ENCODE data around the gene PTMS. TPM values are rescaled to one million over a fixed set of nuclear protein-coding genes. Genes with fewer than 3 reads are reported as not detected.

The PTMS gene
- 29.6 and 36.7 TPM in 2 replicates for total RNA-seq (2011; cell fraction: chromatin; rRNA removed; ENCODE audit: low replicate concordance)
- 32.1 and 32.4 TPM in 2 replicates for total RNA-seq (2011; cell fraction: nucleolus; rRNA removed)
- 48.1 and 64.1 TPM in 2 replicates for total RNA-seq (2011; cell fraction: nucleoplasm; rRNA removed)
- total RNA-seq (2014; rRNA removed) (78.5 and 91.4 TPM in 2 replicates), total RNA-seq (2014; rRNA removed; fragmentation: Illumina TruSeq; extraction: Trizol) (73.6 and 84.1 TPM in 2 replicates), total RNA-seq (2015; rRNA removed; fragmentation: Illumina TruSeq; extraction: Trizol) (97.7 and 108 TPM in 2 replicates), total RNA-seq (2021) (277 and 287 TPM in 2 replicates), polyA plus RNA-seq (2011; rRNA removed) (64.1 and 92.5 TPM in 2 replicates), polyA plus RNA-seq (2014; fragmentation: Illumina TruSeq; extraction: Trizol) (282 and 386 TPM in 2 replicates), polyA plus RNA-seq (2014; fragmentation: Nextera tagmentation; extraction: Ambion mirVana) (1 to 10 TPM; 5.1 to 5.2 TPM), polyA plus RNA-seq (2014; rRNA removed) (187 and 235 TPM in 2 replicates), polyA minus RNA-seq (2011; rRNA and poly(A)+ RNA removed) (29.8 TPM in 2 replicates), Bru-seq, nascent RNA (percentile 85 among the genes with signal in this experiment), BruChase-seq, experiment 1, labeled RNA remaining after a 2-hour chase (percentile 77 among the genes with signal in this experiment), BruChase-seq, experiment 2, labeled RNA remaining after a 6-hour chase (percentile 80 among the genes with signal in this experiment)
- polyA plus RNA-seq (2011; cell fraction: cytosol; rRNA removed), result 255 TPM in 2 replicates
- polyA plus RNA-seq (2011; cell fraction: nucleus; rRNA removed), result 81.6 and 109 TPM in 2 replicates
- 220 and 306 TPM in 2 replicates for polyA plus RNA-seq (2012)
- polyA minus RNA-seq (2011; cell fraction: cytosol; rRNA and poly(A)+ RNA removed), result 52.4 and 55.3 TPM in 2 replicates
- polyA minus RNA-seq (2011; cell fraction: nucleus; rRNA and poly(A)+ RNA removed), result 11.6 and 12.6 TPM in 2 replicates
- long read RNA-seq, experiment 1, transcript PTMS-202 (5 exons, 773 nt), result minor isoform, 9 of 384 reads
- long read RNA-seq, experiment 1, transcript PTMS-204 (5 exons, 820 nt), result minor isoform, 8 of 384 reads
- long read RNA-seq, experiment 1, transcript PTMS-207 (5 exons, 1,150 nt), result major isoform, 73 of 384 reads
- long read RNA-seq, experiment 1, partial matches to known transcripts, result 279 of 384 reads
- long read RNA-seq, experiment 1, other reads (novel, unspliced or antisense), result 13 of 384 reads
- long read RNA-seq, experiment 2, transcript PTMS-207 (5 exons, 1,150 nt), result major isoform, 30 of 321 reads
- long read RNA-seq, experiment 2, transcript PTMS-202 (5 exons, 773 nt), result minor isoform, 11 of 321 reads
- long read RNA-seq, experiment 2, partial matches to known transcripts, result 227 of 321 reads
- long read RNA-seq, experiment 2, other reads (novel, unspliced or antisense), result 52 of 321 reads
- long read RNA-seq, experiment 3, transcript PTMS-207 (5 exons, 1,150 nt), result major isoform, 12 of 36 reads
- long read RNA-seq, experiment 3, partial matches to known transcripts, result 22 of 36 reads
- long read RNA-seq, experiment 3, other reads (novel, unspliced or antisense), result 2 of 36 reads

- H3K36me3 ChIP-seq (ENCODE audit: control insufficient read depth, insufficient read depth, low read length), result peaks cover 26% of the 10 kb centered on the region; the same call in 2 of the 3 replicates
- ChIA-PET POLR2A (interaction anchor here (0.5 to 3.2 kb wide), 16 partner anchors 8 to 1084 kb away, joined by 3 to 17 read pairs (median 4); partner anchors contain the start of genes MLF2, NOP2, RNU7-1 and TPI1), CTCF (ENCODE audit: low intra/inter-chr PET ratio) (interaction anchor here (0.8 kb wide), 1 partner anchor 30 kb away, joined by 3 read pairs; no protein-coding TSS in a partner anchor)
- no peaks in the 10 kb centered on the region for H3K9me1 ChIP-seq (ENCODE audit: control insufficient read depth, insufficient read depth, low read length)
- H3K4me1 ChIP-seq (replicated peaks in 1 of 2; ENCODE audit: control insufficient read depth in 2 of 2, insufficient read depth in 2 of 2, low read length in 2 of 2), result peaks cover 29 to 34% of the 10 kb centered on the region in 2 experiments; a peak in 4 of 5 replicates
- WGBS (ENCODE audit: insufficient coverage, low coverage, missing lambda C conversion rate), result 0% methylated on average over 6 of the region's 63 CpGs
- TSS peak; percentile 89 for BruUV-seq (replicated peaks)
- FAIRE-seq (peak; percentile 61), ATAC-seq (peak; percentile 28), DNase-seq (ENCODE audit: extremely low read depth in 1 of 4, low spot score in 3 of 4) (peak; percentile 72 to 85 (median 78))
- in situ Hi-C loops (cut with MboI), result no loop called here
- H4K20me1 ChIP-seq (replicated peaks; ENCODE audit: control insufficient read depth, insufficient read depth, low read length), result no peaks in the 10 kb centered on the region
- intact Hi-C loops (cut with micrococcal nuclease), result no loop called here
- H3K9ac ChIP-seq (ENCODE audit: insufficient read depth in 1 of 2, low read depth in 2 of 2, low read length in 2 of 2), result peak within 1 kb of the TSS; percentile 91 to 94
- no peaks in the 10 kb centered on the region for H3K9me3 ChIP-seq (replicated peaks; ENCODE audit: control insufficient read depth, insufficient read depth, low read depth, low read length)
- H3K27me3 ChIP-seq (ENCODE audit: control insufficient read depth in 2 of 2, insufficient read depth in 2 of 2, low read length in 2 of 2), result no peaks in the 10 kb centered on the region; a peak in 1 of 5 replicates
- peak within 1 kb of the TSS; percentile 80 for H3K4me3 ChIP-seq
- H3K27ac ChIP-seq (ENCODE audit: extremely low read depth, low read depth, low read length), result peak within 1 kb of the TSS; percentile 89
- H3K79me2 ChIP-seq (ENCODE audit: control insufficient read depth, insufficient read depth, low read length), result peaks cover 27% of the 10 kb centered on the region
- peak within 1 kb of the TSS; percentile 55; the same call in 1 of the 2 replicates for H2AFZ ChIP-seq (ENCODE audit: low read depth, low read length)
- peak within 1 kb of the TSS; percentile 98 for H3K4me2 ChIP-seq (ENCODE audit: insufficient read depth, low read length)
- TF ChIP-seq ZNF165 (CRISPR knock-in tag; IDR thresholded peaks at IDR 0.05; ENCODE audit: borderline replicate concordance), result no peak
- TF ChIP-seq GATAD2A (IDR thresholded peaks at IDR 0.05), result no peak
- TF ChIP-seq HDAC1 (IDR thresholded peaks at IDR 0.05), result peak in 1 of 2 experiments; percentile 58; a peak in 2 of 4 replicates
- TF ChIP-seq HDGF (IDR thresholded peaks at IDR 0.05), result no peak
- TF ChIP-seq RB1 (IDR thresholded peaks at IDR 0.05; ENCODE audit: low read depth), result peak; percentile 23; the same call in 1 of the 2 replicates
- no peak for TF ChIP-seq THAP7 (CRISPR knock-in tag; IDR thresholded peaks at IDR 0.05)
- peak; percentile 63 for TF ChIP-seq TAF1 (IDR thresholded peaks at IDR 0.05; ENCODE audit: control insufficient read depth, extremely low read depth, insufficient read depth, low read length, severe bottlenecking)
- TF ChIP-seq ZNF146 (CRISPR knock-in tag; IDR thresholded peaks at IDR 0.05; ENCODE audit: unreplicated experiment), result no peak
- no peak for TF ChIP-seq LARP7 (IDR thresholded peaks at IDR 0.05)
- no peak for TF ChIP-seq ZMIZ1 (IDR thresholded peaks at IDR 0.05; ENCODE audit: low read depth in 2 of 2, low read length in 2 of 2)
- no peak for TF ChIP-seq NCOR1 (IDR thresholded peaks at IDR 0.05)
Measured at GRCh38 chr12:6765634-6766581, at the start of gene PTMS. Gene PTMS (plus strand): TSS chr12:6766363. CDS start chr12:6766706, 343 bp downstream.

All from K562 (cell line).